ENCODE measurements around the gene MAPT.
"Not testable (repeated sequence)": the region's sequence is repeated elsewhere in the genome, so short reads cannot be mapped to it uniquely, and the experiment has no call there.

The MAPT gene

DNA sequence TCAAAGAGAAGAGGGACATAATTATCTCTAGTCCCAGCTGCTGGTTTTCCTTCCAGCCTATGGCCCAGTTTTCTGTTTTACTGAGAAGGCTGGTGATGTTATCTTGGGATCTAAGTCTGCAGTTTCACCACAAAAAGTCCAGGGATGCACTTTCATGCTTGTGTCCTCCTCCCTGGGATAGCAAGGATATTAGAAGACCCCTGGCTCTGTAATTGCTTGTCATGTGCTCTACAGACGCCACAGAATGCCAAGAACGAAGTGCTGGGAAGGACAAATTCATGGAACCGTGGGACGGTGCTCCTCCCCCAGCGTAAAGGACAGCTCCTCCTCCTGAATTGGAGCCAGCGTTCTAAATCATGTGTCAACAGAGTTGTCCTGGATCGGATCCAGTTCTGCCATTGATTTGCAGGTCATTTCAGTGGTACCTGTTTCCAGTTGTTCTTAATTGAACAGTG lies 8.6 kb downstream of the MAPT start:
- no peak for DNase-seq

DNA sequence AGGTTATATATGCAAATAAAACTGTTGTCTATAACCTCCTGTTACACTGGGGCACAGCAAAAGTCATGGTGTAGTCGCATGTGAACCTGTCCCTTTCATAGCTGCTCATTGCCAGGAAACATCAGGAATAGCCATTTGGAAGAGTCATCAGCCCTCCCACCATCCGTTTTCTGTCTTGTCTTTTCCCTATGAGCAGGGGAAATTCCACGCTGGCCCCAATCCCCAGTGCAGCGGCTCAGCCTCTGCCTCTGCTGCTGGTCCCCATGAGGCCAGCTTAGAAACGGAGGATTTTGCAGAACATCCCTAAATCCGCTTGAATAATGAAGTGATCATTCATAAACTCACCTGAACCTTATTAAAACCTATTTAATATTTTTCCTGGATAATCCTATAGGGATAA lies 10.5 kb downstream of the MAPT start:
- no peak for DNase-seq

DNA sequence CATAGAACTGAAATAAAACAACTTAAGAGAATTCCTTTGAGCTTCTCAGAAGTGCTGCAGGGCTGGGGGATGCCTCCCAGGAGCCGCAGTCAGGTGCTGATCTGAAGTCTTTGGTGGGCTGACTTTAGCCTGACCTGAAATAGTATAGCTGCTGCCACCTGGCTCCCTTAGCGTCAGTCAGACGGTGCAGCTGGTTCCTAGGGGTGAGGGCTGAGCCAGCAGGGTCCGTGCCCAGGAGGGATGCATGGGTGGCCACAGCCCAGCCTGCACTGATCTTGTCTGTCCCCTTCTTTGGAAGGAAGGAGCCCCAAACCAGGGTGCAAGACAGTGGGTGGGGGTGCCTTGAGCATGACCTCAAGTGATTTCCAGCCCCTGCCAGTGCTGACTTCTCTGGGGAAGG lies 11.5 kb downstream of the MAPT start:
- DNase-seq, result no peak

DNA sequence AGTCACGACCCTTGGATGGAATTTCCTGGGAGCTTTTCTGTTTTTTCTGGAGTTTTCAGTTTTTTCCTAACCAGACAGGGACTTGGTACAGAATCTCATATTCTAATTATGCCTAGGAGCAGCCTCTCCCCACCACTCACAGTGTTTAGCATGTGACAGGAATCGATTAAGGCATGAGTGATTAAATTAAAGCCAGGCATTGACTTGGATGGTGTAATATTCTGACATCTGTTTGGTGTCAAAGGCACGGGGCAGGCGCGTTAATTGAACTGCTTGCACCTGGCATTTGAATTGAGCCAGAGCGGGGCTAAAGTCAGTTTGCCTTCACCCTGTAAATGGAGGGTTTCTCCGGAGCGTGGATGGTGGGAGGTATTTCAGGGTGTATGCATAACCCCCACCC lies 11.9 kb downstream of the MAPT start:
- no peak for DNase-seq

DNA sequence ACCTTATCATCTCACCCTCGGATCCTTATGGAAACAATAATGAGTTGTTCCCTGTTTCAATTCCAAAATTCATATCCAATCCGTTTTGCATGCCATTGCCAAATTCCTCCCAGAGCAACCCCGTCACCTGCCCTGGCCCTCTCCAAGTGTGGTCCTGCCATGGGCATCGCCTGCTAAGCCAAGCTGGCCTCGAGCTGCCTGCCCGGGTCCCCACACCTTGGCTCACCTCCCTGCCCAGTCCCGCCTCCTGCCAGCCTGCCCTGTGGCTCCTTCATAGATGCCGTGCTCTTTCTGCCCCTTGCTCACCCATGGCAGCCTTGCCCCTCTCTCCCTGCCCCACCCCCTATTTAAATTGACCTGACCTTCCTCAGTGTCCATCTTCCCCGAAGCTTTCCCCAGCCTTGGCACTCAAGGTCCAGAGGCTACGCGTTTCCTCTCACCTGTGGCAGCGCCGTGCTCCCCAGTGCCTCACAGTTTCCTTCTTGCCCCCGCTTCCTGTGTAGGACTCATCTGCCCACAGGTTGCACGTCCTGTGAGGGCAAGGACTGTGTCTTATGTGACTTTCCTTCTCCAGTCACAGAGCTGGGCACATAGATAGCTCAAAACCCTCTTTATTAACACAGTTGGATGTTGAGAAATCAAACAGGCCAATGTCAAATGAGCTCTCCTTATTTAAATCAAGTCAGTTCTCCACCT lies 12.7 kb downstream of the MAPT start:
- no peak for DNase-seq

DNA sequence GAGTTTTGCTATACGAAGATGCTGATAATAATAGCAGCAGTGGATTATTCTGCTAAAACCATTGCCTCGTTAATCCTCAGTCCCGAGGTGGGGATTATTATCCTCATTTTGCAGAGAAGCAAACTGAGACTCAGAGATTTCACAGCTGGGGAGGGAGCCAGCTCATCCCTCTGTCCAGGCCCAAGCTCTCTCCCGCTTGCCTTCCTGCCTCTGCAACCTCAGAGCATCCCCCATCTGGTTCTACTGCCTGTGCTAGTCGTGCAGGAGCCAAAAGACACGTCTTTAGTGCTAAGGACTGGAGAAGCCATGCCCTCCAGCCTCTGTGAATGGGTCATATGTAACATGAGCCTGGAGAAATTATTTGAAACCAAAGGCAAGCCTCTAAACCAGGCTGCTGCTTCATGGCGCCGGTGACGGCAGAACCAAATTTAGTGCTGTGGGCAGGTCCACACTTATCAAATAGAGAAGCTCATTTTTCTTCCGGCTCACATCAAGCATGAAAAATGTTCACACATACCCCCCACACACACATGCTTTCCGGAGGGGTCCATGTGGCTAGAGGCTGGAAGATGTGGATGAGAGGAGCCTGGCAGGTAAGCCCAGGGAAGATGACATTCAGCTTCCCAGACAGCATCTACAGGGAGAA lies 13.5 kb downstream of the MAPT start:
- DNase-seq, result no peak

DNA sequence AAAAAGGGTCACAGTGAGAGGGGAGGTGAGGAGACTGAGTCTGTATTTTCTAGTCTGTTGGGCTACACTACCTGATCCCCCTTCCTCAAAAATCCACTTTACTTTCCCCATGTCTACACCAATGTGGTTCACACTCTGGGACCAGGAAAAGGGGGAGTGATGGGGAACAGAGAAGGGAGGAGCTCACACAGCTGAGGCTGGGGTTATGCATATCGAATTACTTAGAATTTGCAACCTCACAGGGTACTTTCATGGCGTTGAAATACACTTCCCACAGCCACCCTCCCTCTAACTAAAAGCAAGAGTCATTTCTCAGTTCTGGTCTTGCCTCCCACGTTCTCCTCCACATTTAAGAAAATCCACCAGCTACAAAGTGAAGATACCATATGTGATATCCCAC lies 14.1 kb downstream of the MAPT start:
- DNase-seq, result no peak

DNA sequence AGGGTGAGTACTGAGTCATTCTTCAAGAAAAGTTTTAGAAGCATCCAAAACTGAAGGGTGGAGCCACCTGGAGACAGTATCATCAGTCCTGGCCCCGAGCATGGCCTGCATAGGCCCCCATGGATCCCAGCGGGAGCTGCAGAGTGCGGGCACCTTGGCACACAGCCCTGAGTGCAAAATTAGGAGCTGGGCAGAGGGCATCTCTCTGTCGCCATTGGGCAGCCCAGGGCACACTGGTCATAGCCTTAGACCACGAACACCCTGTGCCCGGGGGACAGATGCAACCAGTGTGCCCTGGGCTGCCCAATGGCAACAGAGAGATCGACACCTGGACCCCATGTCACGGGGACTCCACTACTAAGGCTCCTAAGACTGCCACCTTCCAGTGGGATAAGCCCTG lies 14.6 kb downstream of the MAPT start:
- DNase-seq, result no peak

DNA sequence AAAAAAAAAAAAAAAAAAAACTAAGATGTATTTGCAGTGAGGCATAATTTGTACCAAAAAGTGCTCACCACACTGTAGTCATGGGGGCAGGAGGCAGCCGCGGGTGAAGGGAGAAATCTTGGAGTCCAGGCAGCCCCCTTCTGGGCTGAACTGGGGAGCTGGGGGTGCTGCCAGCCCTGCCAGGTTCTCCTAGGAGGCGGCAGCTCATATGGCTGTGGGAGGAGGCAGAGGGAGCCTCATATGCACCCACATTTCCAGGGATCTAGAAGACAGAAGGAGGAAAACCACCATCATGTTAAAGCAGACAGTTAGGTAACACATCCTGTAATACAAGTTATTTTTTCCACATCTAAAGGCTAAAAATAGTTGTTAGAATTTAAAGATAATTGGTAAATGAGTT lies 16.3 kb downstream of the MAPT start:
- DNase-seq, result no peak

DNA sequence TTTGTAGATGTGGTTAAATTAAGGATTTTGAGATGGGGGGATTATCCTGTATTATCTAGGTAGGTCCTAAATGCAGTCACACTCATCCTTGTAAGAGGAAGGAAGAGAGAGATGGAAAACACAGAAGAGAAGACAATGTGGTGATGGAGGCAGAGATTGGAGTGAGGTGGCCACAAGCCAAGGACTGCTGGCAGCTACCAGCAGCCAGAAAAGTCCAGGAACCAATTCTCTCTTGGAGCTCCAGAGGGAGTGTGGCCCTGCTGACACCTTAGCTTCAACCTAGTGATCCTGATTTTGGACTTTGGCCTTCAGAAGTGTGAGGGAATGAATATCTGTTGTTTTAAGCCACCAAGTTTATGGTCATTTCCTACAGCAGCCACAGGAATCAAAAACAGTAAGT lies 18.0 kb downstream of the MAPT start:
- no peak for DNase-seq

DNA sequence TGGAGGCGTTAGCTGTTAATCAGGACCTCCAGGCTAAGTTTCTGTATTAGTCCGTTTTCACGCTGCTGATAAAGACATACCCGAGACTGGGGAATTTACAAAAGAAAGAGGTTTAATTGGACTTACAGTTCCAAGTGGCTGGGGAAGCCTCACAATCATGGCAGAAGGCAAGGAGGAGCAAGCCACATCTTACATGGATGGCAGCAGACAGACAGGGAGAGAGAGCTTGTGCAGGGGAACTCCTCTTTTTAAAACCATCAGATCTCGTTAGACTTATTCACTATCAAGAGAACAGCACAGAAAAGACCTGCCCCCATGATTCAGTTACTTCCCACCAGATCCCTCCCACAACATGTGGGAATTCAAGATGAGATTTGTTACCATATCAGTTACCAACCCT lies 18.7 kb downstream of the MAPT start:
- DNase-seq, result not testable (repeated sequence)

DNA sequence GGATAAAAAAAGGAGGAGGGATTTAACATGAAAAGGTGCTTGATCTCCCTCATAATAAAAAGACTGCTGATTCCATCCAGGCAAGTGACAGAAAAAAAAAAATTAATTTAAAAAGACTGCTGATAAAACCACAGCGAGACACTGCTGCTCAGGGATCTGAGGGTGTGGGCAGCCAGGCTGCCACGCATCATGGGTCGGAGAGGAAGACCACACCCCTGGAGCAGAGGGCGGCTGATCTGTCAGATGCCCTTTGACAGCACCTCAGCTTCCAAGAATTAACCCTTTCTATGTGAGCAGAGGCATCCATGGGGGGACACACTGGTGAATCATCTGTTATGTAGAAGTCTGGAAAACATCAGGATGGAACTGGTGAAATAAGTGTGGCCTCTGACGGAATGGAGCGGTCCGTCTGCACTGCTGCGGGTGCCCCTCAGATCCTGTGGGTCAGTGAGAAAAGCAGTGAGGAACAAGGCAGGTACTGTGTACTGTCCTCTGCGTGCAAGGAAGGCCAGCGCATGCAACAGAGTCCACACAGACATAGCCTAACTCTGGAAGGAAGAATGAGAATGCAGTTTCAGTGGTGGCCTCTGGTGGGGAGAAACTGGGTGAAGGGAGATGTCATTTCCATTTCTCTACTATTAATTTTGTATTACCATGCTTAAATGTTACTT lies 19.8 kb downstream of the MAPT start:
- DNase-seq, result no peak

DNA sequence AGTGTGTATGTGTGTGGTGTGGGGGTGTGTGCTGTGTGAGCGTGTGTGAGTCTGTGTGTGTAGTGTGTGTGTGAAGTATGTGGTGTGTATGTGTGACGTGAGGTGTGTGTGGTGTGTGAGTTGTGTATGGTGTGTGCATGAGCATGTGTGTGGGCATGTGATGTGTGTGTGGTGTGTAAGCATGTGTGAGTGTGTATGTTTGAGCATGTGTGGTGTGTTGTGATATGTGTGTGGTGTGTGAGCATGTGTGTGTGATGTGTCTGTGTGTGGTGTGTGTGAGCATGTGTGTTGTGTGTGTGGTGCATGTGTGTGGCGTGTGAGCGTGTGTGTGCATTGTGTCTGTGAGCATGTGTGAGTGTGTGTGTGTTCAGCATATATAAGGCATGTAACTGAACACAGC lies 20.9 kb downstream of the MAPT start:
- DNase-seq, result no peak

DNA sequence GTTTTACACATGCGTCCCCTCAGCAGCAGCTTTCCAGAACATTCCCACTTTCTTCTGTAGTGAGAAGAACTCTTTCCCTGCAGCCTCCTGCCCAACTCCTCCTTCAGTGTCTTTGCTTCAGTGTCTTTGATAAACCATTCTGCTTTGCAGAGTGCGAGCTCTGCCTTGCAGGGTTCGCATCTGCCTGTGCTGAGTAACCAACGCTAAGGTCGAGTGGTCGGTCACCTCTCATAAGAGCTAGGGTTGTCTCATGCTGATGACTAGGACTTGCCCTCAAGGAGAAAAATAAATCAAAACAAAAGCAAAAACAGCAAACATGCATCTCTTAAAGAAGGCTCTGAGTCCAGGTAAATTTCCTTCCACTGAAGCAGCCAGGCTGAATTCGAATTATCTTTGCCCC lies 22.7 kb downstream of the MAPT start:
- no peak for DNase-seq

DNA sequence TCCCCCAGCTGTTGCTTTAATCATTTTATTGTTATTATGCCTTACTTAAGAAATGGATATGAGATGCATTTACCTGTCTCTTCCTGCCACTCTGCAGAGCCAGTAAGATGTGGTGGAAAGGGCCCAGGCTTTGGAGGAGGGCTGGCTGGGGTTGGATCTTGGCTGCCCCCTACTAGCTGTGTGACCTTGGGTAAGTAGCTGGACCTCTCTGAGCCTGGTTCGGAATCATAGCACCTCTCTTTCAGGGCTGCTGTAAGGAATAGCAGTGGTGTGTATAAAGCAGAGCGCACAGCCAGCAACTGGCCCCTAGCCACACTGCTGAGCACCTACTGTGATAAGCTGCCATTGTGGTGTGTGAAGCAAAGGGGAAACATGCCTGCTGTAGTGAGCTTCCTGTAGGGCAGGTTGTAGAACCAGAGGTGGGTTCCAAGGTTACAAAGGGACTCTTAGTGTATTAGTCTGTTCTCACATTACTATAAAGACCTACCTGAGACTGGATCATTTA lies 23.9 kb downstream of the MAPT start:
- no peak for DNase-seq

DNA sequence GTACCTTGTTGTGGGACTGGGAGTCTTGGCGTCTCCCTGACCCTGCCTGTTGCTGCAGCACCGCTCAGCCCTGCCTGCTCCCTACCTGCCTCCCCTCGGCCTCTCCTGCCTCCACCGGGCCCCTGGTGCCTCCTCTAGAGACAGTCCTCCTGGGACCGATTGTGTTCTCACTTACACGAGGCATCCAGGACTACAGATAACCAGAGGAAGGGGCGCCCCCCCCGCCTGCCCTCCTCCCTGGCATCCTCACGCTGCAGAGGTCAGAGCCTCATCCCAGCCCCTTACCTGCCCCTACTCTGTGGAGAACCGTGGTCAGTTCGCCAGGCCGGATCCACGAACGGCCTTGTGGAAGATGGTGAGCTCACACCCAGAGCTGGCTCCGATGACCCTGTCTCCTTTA lies 24.8 kb downstream of the MAPT start:
- no peak for DNase-seq

DNA sequence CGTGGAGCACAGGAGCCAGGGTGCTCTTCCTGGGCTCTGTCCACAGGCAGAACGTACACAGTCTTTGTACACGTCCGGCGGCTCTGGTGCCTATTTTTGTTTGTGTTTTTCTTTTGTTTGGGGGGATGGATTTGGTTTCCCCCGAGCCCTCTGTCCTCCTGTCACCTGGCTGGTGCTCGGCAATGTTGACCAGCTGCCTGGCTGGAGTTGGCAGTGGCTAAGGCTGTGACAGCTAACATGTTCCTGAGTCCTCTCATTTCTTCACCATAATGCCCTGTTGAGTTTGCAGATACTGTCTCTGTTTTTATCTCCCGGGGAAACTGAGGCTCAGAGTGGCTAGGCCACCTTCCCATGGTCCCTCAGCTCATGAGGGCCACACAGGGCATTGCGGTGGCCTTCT lies 25.7 kb downstream of the MAPT start:
- no peak for DNase-seq

DNA sequence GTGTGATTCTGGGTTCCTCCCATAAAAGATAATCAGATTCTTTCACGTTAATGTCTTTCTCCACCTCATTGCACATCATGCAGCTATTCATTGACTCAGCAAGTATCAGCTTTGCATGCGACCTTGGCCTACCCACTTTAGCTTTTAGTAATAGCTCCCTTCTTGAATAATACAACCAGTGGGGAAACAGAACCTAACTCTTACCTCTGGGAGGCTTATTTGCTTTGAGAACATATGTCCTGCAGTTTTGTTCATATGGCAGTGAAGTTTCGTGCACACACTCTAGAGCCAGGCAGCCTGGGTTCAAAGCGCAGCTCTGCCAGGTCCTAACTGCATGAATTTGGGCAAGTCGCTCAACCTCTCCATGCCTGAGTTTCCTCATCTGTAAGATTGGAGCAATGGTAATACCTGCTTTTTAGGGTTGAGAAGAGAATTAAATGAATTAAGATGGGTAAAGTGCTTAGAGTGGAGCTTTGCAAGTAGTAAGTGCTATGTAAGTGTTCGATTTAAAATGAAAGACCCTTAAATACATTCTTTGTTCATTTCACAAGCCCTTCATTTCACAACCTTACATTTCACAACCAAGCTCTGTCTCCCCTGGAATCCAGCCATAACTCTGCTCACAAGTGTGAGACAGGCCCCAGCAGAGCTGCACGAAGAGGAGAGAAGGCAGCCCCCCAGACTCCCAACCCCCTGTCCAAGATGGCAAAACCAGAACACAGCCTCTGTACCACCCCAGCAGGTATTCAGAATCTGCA lies 29.3 kb downstream of the MAPT start:
- peak; percentile 19 for DNase-seq

DNA sequence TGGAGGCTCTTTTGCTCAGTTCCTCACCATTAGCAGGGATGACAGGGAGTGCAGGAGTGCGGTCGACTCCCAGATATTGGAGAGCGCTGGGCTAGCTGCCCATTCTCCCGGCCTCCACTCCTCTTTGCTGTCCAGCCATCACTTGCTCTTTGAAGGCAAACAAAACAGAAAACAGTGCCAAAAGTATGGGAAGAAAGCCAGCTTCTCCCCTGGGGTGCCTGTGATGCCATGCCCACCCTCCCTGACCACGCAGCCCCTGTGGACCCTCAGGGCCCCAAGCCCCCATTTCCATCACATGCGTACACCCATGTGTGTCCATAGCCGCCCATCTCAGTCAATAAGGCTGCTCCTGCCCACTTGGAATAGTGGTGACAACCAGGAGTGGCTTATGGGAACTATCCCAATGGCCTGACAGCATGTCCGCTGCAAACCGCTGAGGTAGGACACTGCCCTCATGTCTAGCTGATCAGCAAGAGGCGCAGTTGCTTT lies 30.0 kb downstream of the MAPT start:
- DNase-seq, result no peak

DNA sequence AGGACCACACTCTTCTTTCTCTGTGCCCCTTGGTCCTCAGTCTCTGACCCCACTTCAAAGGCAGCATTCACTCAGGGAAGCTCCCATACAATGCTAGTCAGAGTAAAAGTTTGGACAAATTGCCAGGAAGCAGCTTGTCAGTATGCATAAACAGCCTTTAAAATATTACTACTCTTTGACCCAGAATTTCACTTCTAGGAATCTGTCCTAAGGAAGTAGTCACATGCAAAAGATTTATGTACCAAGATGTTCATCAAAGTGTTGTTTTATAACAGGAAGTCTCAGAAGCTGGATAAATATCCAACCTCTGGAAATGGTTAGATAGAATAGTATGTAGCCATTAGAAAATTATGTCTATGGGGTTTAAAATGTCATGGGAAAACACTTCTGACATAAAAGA lies 31.0 kb downstream of the MAPT start:
- no peak for DNase-seq

DNA sequence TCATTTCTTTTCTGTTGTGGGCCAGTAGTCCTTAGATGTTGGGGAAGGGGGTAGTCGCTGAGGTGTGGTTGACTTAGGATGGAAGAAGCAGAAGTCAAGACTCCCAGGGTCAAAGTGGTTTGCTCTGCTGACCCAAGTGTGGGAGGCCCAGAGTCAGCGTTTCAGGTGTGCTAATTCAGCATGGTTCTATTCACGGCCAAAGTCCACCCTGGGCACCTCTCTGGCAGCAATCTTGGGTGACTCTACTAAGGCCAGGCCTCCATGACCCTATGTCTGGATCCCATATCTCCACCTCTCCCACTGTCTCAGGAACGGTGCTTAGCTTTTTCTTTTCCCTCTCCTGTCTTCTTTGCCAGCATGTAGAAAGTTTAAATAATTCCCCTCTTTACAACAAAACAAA lies 32.9 kb downstream of the MAPT start:
- no peak for DNase-seq

DNA sequence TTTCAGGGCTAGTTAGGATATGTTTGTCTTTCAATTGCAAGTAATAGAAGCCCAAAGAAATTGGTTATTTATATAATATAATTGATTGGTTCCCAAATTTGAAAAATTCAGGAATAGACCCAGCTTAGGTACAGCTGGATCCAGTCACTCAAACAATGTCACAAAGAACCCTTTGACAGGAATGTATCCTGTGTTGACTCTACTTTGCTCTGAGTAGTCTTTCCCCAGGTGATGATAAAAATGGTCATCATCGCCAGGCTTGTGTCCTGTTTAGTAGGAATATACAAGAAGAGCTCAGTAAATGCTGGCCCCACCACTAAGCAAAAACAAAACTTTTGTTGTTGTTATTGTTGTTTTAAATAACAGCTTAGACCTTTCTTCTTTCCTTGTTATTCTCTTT lies 35.0 kb downstream of the MAPT start:
- no peak for DNase-seq

DNA sequence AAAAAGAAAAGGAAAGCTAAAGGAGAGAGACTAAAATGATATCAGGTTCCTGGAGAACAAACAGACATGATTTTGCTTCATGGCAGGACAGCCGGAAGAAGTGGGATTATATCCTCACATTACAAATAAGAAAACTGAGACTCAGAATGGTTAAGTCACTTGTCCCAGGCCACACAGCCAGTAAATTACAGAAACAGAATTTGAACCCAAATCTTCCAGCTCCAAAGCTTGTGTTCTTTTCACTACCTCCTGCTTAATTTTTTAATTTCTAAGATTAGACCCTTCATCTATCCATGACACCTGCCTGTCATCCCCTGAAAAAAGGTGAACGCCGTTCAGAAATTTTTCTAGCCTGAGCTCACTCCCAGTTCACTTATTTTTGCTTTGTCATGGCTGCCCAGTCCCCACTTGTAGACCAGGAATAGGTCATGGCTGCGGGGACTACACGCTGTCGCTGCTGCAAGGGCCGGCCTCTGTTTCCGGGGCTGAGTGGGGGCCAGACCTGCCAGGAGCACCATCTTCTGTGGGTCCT lies 36.1 kb downstream of the MAPT start:
- no peak for DNase-seq

All from EL (cell line).